Astrocyte (in vitro differentiated cells and primary cell): ENCODE results near the gene F10.

Experiments
- CTCF ChIP-seq: IDR thresholded peaks from 2 replicates; pipeline ENCODE4 v1.5.1; 2011; ENCODE audit warnings: low read depth, mild to moderate bottlenecking, inconsistent platforms, low read length, moderate library complexity; ENCODE audit not compliant: insufficient read depth
- EZH2 ChIP-seq: IDR thresholded peaks from 2 replicates; pipeline ENCODE4 v1.6.1; 2012; ENCODE audit warnings: mild to moderate bottlenecking, low read length, inconsistent platforms; ENCODE audit not compliant: insufficient read depth

GRCh38 chr13:113124211-113124970 lies 1.8 kb downstream of the F10 start:
- TF ChIP-seq EZH2: no peak
- TF ChIP-seq CTCF: no peak
